DMS53 (cell line): ENCODE data around the gene PROCR.
A peak's percentile ranks its signal among the peaks of the same experiment; 100 is the strongest.
"Not testable (repeated sequence)": the region's sequence is repeated elsewhere in the genome, so short reads cannot be mapped to it uniquely, and the experiment has no call there.

Experiments
- DNase-seq: peaks from one replicate; lab custom pipeline; 2025; lab: John Stamatoyannopoulos, UW

The PROCR gene

DNA sequence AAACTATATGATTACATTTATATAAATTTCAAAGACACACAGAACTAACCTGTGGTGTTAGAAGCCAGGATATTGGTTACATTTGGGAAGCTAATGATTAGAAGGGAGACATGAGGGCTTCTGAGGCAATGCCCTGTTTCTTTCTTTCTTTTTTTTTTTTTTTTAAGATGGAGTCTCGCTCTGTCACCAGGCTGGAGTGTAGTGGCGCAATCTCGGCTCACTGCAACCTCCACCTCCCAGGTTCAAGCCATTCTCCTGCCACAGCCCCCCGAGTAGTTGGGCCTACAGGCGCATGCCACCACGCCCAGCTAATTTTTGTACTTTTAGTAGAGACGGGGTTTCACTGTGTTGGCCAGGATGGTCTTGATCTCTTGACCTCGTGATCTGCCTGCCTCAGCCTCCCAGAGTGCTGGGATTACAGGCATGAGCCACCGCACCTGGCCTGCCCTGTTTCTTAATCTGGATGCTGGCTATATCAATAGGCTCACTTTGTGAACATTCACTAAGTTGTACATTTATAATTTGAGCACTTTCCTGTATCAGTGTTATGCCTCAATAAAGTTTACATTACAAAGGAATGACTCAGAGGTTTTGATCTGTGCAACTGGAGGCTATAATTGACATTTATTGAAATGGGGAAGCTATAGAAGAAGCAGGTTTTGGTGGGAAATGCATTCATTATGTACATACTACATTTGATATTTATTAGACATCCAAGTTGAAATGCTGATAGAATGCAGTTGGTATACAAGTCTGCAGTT is 21.3 kb downstream of the PROCR start:
- not testable (repeated sequence) for DNase-seq

DNA sequence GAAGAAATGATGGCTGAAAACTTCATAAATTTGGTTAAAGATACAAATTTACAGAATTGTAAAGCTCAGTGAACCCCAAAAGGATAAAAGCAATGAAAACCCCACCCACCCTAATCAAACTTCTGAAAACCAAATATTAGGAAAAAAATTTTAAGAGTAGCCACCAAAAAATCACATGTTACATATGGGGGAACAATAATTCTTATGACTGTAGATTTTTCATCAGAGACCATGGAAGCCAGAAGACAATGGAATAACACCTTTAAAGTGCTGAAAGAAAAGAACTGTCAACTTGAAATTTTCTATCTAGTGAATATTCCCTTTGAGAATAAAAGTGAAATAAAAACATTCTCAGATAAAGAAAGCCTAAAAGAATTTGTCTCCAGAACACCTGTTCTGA is 24.4 kb downstream of the PROCR start:
- peak; percentile 8 for DNase-seq

DNA sequence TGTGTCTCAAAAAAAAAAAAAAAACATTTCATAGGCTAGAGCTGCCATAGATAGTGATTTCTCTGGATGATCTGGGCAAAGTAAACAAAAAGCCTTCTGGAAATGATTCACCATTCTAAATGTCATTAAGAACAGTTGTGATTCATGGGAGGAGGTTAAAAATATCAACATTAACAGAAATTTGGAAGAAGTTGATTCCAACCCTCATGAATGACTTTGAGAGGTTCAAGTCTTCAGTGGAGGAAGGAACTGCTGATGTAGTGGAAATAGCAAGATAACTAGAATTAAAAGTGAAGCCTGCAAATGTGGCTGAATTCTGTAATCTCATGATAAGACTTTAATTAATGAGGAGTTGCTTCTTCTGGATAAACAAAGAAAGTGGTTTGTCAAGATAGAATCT is 27.9 kb downstream of the PROCR start:
- peak; percentile 30 for DNase-seq

DNA sequence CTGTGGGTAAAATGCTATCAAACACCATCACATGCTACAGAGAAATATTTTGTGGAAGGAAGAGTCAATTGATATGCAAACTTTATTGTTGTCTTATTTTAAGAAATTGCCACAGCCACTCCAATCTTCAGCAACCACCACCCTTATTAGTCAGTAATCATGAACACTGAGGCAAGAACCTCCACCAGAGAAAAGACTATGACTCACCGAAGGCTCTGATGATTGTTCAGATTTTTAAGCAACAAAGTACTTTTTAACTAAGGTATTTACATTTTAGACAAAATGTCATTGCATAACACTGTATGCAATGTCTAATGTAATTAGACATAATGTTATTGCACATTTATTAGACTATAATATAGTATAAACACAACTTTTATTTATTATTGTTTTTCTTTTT is 28.4 kb downstream of the PROCR start:
- no peak for DNase-seq

DNA sequence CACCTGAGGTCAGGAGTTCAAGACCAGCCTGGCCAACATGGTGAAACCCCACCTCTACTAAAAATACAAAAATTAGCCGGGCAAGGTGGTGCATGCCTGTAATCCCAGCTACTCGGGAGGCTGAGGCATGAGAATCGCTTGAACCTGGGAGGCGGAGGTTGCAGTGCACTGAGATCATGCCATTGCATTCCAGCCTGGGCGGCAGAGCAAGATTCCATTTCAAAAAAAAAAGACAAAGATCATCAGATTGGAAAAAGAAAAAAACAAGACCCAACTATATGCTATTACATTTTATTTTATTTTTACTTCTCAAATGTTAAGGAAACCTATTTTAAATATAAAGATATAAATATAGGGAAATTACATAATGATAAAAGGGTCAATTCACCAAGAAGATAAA is 29.6 kb downstream of the PROCR start:
- not testable (repeated sequence) for DNase-seq

DNA sequence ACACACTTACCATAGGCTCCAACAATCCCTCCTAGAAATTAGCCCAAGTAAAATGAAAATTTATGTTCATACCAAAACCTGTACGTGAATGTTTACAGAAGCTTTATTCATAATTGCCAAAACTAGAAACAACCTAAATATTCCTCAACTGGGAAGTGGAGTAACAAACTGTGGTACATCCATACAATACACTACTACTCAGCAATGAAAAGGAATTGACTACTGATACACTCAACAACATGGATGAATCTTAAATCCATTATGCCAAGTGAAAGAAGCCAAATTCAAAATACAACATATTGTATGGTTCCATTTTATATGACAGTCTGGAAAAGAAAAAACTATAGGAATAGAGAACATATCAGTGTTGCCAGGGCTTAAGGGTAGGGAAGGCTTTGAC is 34.9 kb downstream of the PROCR start:
- DNase-seq: no peak

DNA sequence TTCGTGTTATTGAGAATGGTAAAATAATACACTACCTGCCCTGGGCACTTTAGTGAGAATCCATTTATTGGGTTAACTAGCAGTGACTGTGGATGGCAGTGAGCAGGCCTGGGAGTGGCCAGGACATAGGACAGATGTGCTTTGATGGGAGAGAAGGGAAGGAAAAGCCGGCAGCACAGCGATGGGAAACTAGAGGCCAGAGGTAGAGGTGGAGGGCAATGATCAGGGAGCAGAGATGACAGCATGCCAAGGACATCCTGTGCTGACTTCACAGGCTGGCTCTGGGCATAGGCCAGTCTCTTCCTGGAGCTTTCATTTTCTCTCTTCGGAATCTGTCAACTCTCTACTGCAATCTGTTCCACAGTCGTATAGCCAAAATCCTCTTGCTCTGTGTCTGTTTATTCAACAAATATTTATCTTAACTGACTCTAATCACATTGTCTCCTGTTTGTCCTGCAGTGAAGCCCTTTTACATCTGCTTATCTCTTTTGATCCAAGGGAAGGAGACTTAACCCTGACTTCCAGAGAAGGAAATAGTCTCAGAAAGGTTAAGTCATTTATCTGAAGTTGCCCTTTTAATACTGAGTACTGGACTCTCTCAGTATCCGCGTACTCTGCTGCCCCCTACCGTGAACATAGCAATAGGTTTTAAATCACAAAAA is 36.2 kb downstream of the PROCR start:
- peak; percentile 92 for DNase-seq

DNA sequence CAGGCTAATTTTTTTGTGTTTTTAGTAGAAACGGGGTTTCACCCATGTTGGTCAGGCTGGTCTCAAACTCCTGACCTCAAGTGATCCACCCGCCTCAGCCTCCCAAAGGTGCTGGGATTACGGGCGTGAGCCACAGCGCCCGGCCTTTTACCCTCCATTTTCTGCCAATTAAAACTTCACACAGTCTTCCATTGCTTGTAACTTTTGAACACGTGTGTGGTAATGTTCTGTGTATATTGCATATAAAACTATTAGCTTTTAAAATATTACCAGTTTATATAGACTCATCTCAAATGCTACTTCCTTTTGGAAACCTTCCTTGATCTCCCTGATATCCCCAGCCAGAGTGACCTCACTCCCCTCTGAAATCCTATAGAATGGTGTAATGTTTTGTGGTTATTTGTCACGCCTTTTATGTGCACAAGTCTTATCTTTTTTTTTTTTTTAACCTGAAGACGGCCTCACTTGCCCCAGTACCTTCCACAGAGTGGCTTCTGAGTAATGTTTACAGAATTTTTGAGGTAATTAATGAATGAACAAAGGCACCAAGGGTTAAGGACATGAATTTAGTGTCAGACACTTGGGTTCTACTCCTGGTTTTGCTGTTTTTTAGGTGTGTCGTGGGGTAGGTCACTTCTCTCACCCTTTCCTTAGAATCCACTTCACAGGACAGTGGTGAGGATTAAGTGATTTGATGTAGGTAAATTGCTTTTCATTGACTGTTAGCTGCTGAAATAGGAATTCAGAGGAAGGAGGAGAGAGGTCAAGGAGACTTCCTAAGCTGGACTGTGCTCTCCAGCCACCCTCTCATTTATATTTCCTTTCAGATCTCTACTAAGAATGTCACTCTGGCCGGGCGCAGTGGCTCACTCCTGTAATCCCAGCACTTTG is 43.4 kb downstream of the PROCR start:
- DNase-seq: no peak

DNA sequence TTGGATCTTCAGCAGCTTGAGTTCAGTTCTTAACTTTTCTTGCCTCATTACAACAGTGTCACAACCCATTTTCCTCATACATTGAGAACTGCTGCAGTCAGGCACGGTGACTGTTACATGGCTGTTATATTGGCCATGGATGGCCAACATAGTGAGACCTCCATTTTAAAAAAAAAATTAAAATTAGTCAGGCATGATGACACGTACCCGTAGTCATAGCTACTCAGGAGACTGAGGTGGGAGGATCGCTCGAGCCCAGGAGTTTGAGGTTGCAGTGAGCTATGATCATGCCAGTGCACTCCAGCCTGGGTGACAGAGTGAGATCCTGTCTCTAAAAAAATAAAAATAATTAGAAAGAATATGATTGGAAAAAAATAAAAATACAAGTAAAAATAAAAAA is 44.7 kb downstream of the PROCR start:
- DNase-seq: no peak

DNA sequence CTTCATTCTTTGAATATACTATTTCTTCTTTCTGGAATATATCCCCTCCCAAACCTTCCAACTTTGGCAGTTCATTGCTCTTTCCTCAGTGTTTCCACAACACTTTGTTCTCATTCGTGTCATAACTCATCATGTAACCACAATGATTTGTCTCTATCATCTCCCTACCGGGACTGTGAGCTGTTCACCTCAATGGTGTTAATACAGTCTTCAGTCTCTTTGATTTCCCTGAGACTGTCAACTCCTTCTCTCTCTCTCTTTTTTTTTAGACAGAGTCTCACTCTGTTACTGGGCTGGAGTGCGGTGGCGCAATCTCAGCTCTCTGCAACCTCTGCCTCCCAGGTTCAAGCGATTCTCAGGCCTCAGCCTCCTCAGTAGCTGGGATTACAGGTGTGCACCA is 52.1 kb downstream of the PROCR start:
- no peak for DNase-seq

DNA sequence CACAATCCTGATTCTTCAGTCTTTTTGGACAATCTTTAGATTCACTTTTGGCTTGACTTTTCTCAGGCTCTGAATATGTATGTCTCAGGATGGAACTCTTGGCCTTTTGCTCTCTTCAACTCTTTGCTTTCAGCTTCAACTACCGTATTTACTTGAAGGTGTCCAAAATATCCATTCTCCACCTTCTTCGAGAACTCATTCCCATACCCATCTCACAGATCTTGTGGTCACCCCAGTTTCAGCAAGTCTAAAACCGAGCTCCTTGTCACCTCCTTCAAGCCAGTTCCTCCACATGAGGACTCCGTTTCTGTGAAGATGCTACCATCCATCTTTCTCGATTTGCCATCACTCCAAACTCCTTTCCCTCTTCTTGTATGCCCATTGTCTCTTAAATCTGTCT is 52.7 kb downstream of the PROCR start:
- DNase-seq: no peak

DNA sequence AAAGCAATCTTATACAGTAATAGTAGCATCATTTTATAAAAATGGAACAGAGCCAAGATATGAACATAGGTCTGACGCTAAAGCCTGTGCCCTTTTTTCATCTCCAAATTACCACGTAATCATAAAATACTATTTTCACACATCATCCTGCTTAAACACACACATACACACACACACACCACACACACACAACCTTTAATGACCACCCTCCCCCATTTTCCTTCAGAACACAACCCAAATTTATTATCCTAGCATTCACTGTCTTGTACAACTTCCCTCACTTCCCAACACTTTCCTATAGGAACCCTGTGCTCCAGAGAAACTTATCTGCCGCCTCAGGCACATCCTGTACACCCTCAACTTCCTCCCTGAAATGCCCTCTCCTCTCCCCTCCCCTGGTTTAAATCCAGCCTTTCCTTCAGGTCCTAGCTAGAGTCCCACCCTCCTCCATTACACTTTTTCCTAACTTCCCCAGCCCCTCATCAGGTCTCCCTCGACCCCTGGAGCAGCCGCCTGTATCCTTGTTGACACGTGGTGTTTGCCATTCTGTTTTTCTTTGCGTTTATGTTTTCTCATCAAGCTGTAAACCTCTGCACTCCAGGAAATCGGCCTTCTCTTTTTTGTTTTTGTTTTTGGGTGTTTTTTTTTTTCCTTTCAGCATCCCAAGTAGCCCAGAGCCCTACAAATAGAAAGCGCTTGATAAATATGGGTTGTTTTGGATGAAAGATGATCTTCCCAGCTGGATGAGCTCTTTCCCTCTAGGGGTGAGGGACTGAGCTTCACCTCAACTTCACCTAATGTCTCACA is 53.6 kb downstream of the PROCR start:
- no peak for DNase-seq

DNA sequence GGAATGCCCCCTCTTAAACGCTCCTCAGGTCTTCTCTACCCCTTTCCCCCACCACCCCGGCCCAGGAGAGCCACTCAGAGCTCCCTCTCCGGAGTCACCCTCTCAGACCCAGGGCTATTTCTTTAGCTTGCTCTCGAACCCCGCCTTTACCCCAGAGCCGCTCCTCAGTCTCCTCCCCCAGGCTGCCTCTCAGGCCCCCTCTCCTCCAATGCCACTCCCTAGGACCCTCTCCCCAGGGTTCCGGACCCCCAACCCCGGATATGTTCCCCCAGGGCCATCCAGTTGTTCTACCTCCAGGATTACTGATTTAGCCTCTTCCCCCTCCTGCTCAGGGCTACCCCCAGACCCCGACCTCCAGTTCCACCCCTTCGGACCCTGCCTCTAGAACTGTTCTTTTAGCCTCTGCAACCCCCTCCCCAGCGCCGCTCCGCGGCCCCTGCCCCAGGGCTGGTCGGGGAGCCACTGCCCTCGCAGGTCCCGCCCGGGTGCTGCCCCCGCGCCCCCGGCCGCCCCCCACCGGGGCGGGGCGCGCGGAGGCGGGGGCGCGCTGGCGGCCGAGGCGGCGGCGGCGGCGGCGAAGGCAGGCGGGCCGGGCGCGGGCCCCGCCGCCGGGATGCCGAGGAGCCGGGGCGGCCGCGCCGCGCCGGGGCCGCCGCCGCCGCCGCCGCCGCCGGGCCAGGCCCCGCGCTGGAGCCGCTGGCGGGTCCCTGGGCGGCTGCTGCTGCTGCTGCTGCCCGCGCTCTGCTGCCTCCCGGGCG is 54.4 kb downstream of the PROCR start, which contains the start of gene MMP24:
MMP24 (plus strand) TSS at position 565 of the 758 bp plus-strand sequence; CDS start at position 614, 49 bp downstream.
- DNase-seq: peak; percentile 27
